KMS-11 (cell line): ENCODE results near the gene RNF121.

Experiments used
- H2AFZ ChIP-seq: fragments of 200-600 bp; sonication (generic); 2 replicates; pipeline ENCODE4 v1.6.1; 2016; ENCODE audit warnings: antibody characterized with exemption, mixed run types, low read depth
- H3K27ac ChIP-seq: fragments of 200-600 bp; sonication (generic); 2 replicates; pipeline ENCODE4 v1.6.1; 2016; ENCODE audit warnings: mild to moderate bottlenecking, mixed run types
- H3K27me3 ChIP-seq: fragments of 200-600 bp; sonication (generic); 2 replicates; pipeline ENCODE4 v1.6.1; 2017; ENCODE audit warnings: mild to moderate bottlenecking, low read depth, mixed run types, moderate library complexity; ENCODE audit not compliant: insufficient read depth
- H3K36me3 ChIP-seq: fragments of 200-600 bp; sonication (generic); 2 replicates; pipeline ENCODE4 v1.6.1; 2017; ENCODE audit warnings: mild to moderate bottlenecking, mixed run types; ENCODE audit not compliant: insufficient read depth
- H3K4me1 ChIP-seq: fragments of 200-600 bp; sonication (generic); 2 replicates; pipeline ENCODE4 v1.6.1; 2016; ENCODE audit warnings: mild to moderate bottlenecking, low read depth, mixed run types; ENCODE audit not compliant: poor library complexity, severe bottlenecking
- H3K4me2 ChIP-seq: fragments of 200-600 bp; sonication (generic); 2 replicates; pipeline ENCODE4 v1.7.0; 2016; ENCODE audit warnings: mild to moderate bottlenecking, mixed run types
- H3K4me3 ChIP-seq: fragments of 200-600 bp; sonication (generic); IDR thresholded peaks from 2 replicates; pipeline ENCODE4 v1.6.1; 2017; ENCODE audit warnings: low read depth, low read length, mixed read lengths; ENCODE audit not compliant: insufficient read depth
- H3K79me2 ChIP-seq: fragments of 200-600 bp; sonication (generic); 2 replicates; pipeline ENCODE4 v1.6.1; 2016; ENCODE audit warnings: low read depth, mixed run types; ENCODE audit not compliant: insufficient read depth
- H3K9ac ChIP-seq: fragments of 200-600 bp; sonication (generic); 2 replicates; pipeline ENCODE4 v1.6.1; 2016; ENCODE audit warnings: mild to moderate bottlenecking, mixed run types
- H4K20me1 ChIP-seq: fragments of 200-600 bp; sonication (generic); 2 replicates; pipeline ENCODE4 v1.6.1; 2016; ENCODE audit warnings: mild to moderate bottlenecking, mixed run types; ENCODE audit not compliant: insufficient read depth
- TF ChIP-seq, protein P1 (sequence below): fragments of 200-600 bp; sonication (generic); conservative IDR thresholded peaks from 2 replicates; pipeline ENCODE4 v1.6.1; 2017; ENCODE audit warnings: low read depth, mild to moderate bottlenecking, antibody characterized with exemption, low read length, moderate library complexity, mixed read lengths

The RNF121 gene

DNA sequence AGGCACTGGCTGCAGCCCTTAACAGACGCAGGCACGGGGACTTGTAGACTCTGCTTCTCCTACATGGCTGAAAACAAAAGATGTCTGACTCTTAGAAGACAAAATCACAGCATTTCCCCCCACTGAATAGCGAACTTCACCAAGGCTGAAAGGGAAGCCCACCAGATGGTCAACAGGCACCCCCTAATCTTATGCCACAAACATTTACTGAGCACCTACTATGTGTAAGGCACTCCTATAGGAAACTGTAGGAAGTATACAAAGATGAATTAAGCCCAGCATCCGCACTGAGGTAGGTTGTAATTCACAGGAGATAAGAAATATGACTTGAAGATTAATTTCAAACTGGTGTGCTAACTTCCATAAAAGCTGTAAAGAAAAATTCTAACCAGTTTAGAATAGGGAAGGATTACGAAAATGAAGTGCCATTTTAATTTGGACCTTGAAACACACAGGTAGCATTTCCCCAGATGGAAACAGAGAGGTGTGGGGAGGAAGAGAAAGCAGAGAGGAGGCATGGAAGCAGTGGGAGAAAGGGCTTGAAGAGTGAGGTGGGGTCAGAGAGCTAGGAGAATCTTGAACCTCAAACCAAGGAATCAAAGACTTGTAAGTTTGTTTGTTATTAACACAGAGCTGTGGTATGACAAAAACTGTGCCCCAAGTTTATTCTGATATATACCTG lies 113.4 kb downstream of the RNF121 start:
- TF ChIP-seq, protein P1, sequence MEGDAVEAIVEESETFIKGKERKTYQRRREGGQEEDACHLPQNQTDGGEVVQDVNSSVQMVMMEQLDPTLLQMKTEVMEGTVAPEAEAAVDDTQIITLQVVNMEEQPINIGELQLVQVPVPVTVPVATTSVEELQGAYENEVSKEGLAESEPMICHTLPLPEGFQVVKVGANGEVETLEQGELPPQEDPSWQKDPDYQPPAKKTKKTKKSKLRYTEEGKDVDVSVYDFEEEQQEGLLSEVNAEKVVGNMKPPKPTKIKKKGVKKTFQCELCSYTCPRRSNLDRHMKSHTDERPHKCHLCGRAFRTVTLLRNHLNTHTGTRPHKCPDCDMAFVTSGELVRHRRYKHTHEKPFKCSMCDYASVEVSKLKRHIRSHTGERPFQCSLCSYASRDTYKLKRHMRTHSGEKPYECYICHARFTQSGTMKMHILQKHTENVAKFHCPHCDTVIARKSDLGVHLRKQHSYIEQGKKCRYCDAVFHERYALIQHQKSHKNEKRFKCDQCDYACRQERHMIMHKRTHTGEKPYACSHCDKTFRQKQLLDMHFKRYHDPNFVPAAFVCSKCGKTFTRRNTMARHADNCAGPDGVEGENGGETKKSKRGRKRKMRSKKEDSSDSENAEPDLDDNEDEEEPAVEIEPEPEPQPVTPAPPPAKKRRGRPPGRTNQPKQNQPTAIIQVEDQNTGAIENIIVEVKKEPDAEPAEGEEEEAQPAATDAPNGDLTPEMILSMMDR = no peak
- H3K4me1 ChIP-seq = peaks cover 55% of the 10 kb centered on the region
- H3K36me3 ChIP-seq = no peaks in the 10 kb centered on the region
- H3K27me3 ChIP-seq = no peaks in the 10 kb centered on the region
- H4K20me1 ChIP-seq = no peaks in the 10 kb centered on the region
- peak overlapping the region; percentile 100 for H3K4me2 ChIP-seq
- no peak overlapping the region for H3K4me3 ChIP-seq
- H3K9ac ChIP-seq = peak overlapping the region; percentile 78
- peaks cover 75% of the 10 kb centered on the region for H3K79me2 ChIP-seq
- peak overlapping the region; percentile 89 for H3K27ac ChIP-seq
- peak overlapping the region; percentile 35 for H2AFZ ChIP-seq

DNA sequence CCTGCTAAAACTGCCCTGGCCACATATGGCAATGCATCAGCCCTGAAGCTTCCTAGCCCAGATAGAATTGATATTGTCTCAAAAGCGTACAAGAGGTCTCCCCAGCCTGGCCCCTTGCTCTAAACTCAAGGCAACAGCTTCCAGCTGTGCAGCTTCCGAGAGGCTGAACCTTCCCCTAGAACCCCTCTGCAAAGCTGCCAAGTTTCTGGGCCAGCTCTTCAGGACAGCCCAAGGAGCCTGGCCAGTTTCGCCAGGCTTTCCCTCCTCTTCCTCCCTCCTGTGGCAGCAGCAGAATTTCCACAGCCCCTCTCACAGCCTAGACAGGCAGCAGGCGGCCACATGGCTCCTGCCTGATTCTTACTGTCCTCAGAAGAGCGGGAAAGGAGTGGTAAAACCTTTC lies 117.0 kb downstream of the RNF121 start:
- H3K4me3 ChIP-seq = no peak overlapping the region
- H3K79me2 ChIP-seq = peaks cover 46% of the 10 kb centered on the region; the same call in 1 of the 2 replicates
- H4K20me1 ChIP-seq = no peaks in the 10 kb centered on the region
- no peak overlapping the region for H3K9ac ChIP-seq
- H3K4me1 ChIP-seq = peaks cover 29% of the 10 kb centered on the region
- no peak overlapping the region for H3K4me2 ChIP-seq
- H3K36me3 ChIP-seq = peaks cover 3% of the 10 kb centered on the region; the same call in 1 of the 2 replicates
- no peaks in the 10 kb centered on the region for H3K27me3 ChIP-seq
- TF ChIP-seq, protein P1 = no peak
- no peak overlapping the region for H2AFZ ChIP-seq
- H3K27ac ChIP-seq = no peak overlapping the region
